CD4-positive, alpha-beta T cell (primary cell): Measurements from ENCODE around the gene ARHGAP6. TPM values are rescaled to one million over a fixed set of nuclear protein-coding genes. Genes with fewer than 3 reads are reported as not detected.

Experiments used
- ATAC-seq: fragments of 200-7000 bp; cut with Tn5 transposase; one replicate; pipeline ENCODE4 v1.10.0; 2022; ENCODE audit warnings: mild to moderate bottlenecking; ENCODE audit not compliant: poor library complexity
- CTCF ChIA-PET: fragments of 350-600 bp; sonication (Branson Sonifier 250); formaldehyde crosslinking; loops from one replicate; lab custom pipeline; 2021; ENCODE audit warnings: antibody characterized with exemption, inconsistent platforms; lab: Charles Lee
- POLR2A ChIA-PET: fragments of 350-600 bp; sonication (Branson Sonifier 250); formaldehyde crosslinking; loops from one replicate; lab custom pipeline; 2021; ENCODE audit warnings: antibody characterized with exemption, inconsistent platforms; lab: Charles Lee
- DNase-seq, 14 experiments: peaks; one replicate each; pipeline ENCODE4 v3.0.0-alpha.2; 2013 to 2020; ENCODE audit warnings: mixed read lengths in 2 of 14
- H3K27ac ChIP-seq, 2 donors: one replicate each; pipeline versions ENCODE4 v1.5.1 to v1.7.0; 2013; ENCODE audit warnings: low read length in 2 of 2, low read depth in 1 of 2, mild to moderate bottlenecking in 1 of 2
- H3K27me3 ChIP-seq, 2 experiments: 1 replicate in 1 of 2; 2 replicates in 1 of 2; pipeline versions ENCODE4 v1.6.1 to v1.7.0; 2013; ENCODE audit warnings: low read length in 2 of 2, control low read depth in 1 of 2, mild to moderate bottlenecking in 1 of 2, moderate library complexity in 1 of 2; ENCODE audit not compliant: insufficient read depth in 2 of 2, control insufficient read depth in 1 of 2
- H3K36me3 ChIP-seq: one replicate; pipeline ENCODE4 v1.6.1; 2013; ENCODE audit warnings: low read length, control low read depth; ENCODE audit not compliant: insufficient read depth
- H3K4me1 ChIP-seq: one replicate; pipeline ENCODE4 v1.6.1; 2013; ENCODE audit warnings: low read length, control low read depth; ENCODE audit not compliant: insufficient read depth
- H3K4me3 ChIP-seq: one replicate; pipeline ENCODE4 v1.5.1; 2013; ENCODE audit warnings: mild to moderate bottlenecking, low read length, moderate library complexity
- H3K9me3 ChIP-seq, 2 experiments: 1 replicate in 1 of 2; 2 replicates in 1 of 2; pipeline versions ENCODE4 v1.6.1 to v1.7.0; 2013; ENCODE audit warnings: low read length in 2 of 2, mild to moderate bottlenecking in 2 of 2, control low read depth in 1 of 2, moderate library complexity in 1 of 2; ENCODE audit not compliant: control insufficient read depth in 1 of 2, insufficient read depth in 1 of 2
- H3K27ac Mint-ChIP-seq: one replicate; pipeline ENCODE4 v1.8.0; 2020; ENCODE audit warnings: mixed read lengths
- H3K27me3 Mint-ChIP-seq: one replicate; pipeline ENCODE4 v1.8.0; 2021; ENCODE audit warnings: mixed read lengths
- H3K36me3 Mint-ChIP-seq: one replicate; pipeline ENCODE4 v1.8.0; 2021; ENCODE audit warnings: low read depth, mixed read lengths
- H3K4me1 Mint-ChIP-seq: one replicate; pipeline ENCODE4 v1.8.0; 2021; ENCODE audit warnings: low read depth, mixed read lengths
- H3K4me3 Mint-ChIP-seq: one replicate; pipeline ENCODE4 v1.8.0; 2020; ENCODE audit warnings: mild to moderate bottlenecking, mixed read lengths
- H3K9me3 Mint-ChIP-seq: one replicate; pipeline ENCODE4 v1.8.0; 2020; ENCODE audit warnings: mixed read lengths
- intact Hi-C, 2 experiments: fragments of 100-400 bp; cut with DNase I in 1 of 2; cut with micrococcal nuclease in 1 of 2; formaldehyde crosslinking; loops; one replicate each; pipeline versions ENCODE4 v1.15.1 to v1.9.0; 2023 to 2025; cut with DNase I, micrococcal nuclease
- total RNA-seq, 174 experiments: library from RNA in 2 of 174; stranded (reverse) in 2 of 174; gene quantifications; one replicate each; pipeline ENCODE4 v1.2.3 and lab custom pipeline; 2021 to 2026
- TF ChIP-seq, protein P1 (sequence below): fragments of 200-600 bp; IDR thresholded peaks from one replicate; pipeline ENCODE4 v1.8.0; 2022; ENCODE audit warnings: antibody characterized with exemption, mild to moderate bottlenecking

ARHGAP6 gene
- total RNA-seq, 2 experiments from 2014 or later: not detected

DNA sequence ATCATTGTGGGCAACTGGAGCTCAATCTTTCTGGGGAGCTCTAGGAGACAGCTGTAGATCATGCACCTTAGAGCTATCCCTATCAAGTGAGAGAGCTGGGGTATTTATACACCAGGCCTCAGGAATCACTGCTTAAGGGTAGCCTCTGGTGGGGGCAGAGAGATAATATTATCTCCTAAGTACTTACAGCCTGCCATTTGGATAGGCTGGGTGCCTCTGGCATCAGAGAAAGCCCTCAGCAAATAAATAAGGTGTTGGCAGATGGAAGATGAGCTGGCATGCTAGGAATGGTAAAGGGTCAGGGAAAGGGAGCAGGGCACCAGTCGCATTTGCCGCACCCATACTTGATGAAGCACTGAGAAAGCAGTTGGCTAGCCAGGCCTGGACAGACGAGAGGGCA, 478.7 kb downstream of the ARHGAP6 start:
- no peaks in the 10 kb centered on the region for H3K4me1 Mint-ChIP-seq
- no peak for ATAC-seq
- TF ChIP-seq, protein P1, sequence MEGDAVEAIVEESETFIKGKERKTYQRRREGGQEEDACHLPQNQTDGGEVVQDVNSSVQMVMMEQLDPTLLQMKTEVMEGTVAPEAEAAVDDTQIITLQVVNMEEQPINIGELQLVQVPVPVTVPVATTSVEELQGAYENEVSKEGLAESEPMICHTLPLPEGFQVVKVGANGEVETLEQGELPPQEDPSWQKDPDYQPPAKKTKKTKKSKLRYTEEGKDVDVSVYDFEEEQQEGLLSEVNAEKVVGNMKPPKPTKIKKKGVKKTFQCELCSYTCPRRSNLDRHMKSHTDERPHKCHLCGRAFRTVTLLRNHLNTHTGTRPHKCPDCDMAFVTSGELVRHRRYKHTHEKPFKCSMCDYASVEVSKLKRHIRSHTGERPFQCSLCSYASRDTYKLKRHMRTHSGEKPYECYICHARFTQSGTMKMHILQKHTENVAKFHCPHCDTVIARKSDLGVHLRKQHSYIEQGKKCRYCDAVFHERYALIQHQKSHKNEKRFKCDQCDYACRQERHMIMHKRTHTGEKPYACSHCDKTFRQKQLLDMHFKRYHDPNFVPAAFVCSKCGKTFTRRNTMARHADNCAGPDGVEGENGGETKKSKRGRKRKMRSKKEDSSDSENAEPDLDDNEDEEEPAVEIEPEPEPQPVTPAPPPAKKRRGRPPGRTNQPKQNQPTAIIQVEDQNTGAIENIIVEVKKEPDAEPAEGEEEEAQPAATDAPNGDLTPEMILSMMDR: no peak
- intact Hi-C loops: no loop called here
- no peaks in the 10 kb centered on the region for H3K9me3 ChIP-seq
- no peak overlapping the region for H3K27ac Mint-ChIP-seq
- POLR2A ChIA-PET: no interaction called here
- no peak overlapping the region for H3K4me3 Mint-ChIP-seq
- no peak overlapping the region for H3K27ac ChIP-seq
- no peaks in the 10 kb centered on the region for H3K4me1 ChIP-seq
- CTCF ChIA-PET: no interaction called here
- DNase-seq: no peak
- H3K4me3 ChIP-seq: no peak overlapping the region
- no peaks in the 10 kb centered on the region for H3K9me3 Mint-ChIP-seq
- no peaks in the 10 kb centered on the region for H3K36me3 Mint-ChIP-seq
- peaks cover 7% of the 10 kb centered on the region for H3K27me3 Mint-ChIP-seq
- peaks cover 0 to 3% of the 10 kb centered on the region in 2 experiments for H3K27me3 ChIP-seq
- H3K36me3 ChIP-seq: no peaks in the 10 kb centered on the region

DNA sequence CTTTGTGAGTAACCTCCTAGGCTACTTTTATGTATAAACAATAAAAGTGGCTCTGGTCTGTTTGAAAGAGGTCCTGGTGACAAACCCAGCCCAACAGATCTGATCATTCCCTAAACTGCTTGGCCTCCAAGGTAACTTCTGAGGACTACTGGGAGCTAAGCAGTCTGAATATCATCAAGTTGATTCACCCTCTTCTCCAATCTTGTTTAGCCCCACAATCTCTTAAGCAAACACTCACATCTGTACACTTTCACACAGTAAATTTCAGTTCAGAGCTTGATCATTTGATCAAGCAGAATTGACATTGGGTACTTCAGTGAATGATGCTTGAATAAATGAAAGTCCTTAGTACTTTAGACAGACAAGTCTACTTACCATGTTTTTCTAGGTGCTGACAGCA, 479.9 kb downstream of the ARHGAP6 start:
- H3K27ac ChIP-seq: no peak overlapping the region
- CTCF ChIA-PET: no interaction called here
- no peaks in the 10 kb centered on the region for H3K4me1 ChIP-seq
- DNase-seq (no peak), ATAC-seq (no peak)
- Mint-ChIP-seq H3K27me3 (peaks cover 7% of the 10 kb centered on the region), H3K9me3 (no peaks in the 10 kb centered on the region), H3K36me3 (no peaks in the 10 kb centered on the region), H3K4me1 (no peaks in the 10 kb centered on the region), H3K27ac (no peak overlapping the region), H3K4me3 (no peak overlapping the region)
- intact Hi-C loops: no loop called here
- H3K36me3 ChIP-seq: no peaks in the 10 kb centered on the region
- POLR2A ChIA-PET: no interaction called here
- peaks cover 0 to 3% of the 10 kb centered on the region in 2 experiments for H3K27me3 ChIP-seq
- TF ChIP-seq, protein P1: no peak
- no peak overlapping the region for H3K4me3 ChIP-seq
- no peaks in the 10 kb centered on the region for H3K9me3 ChIP-seq

DNA sequence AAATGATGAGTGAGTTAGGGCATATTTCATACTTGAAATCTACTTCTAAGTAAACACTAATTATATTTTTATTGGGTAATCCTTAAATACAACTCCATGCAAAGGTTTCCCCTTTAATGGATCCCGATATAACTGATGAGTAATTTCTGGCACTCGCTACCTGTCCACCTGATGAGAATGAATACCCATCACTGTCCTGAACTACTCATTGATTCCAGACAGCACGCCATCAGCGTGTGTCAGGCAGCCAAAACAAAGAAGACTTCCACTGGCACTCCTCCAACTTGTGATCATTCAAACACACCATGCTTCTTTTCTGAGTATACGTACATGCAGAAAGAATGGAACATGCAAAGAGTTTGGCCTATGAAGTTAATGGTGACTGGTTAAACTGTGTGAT, 485.1 kb downstream of the ARHGAP6 start:
- H3K27ac Mint-ChIP-seq: no peak overlapping the region
- no peaks in the 10 kb centered on the region for H3K27me3 ChIP-seq
- no peaks in the 10 kb centered on the region for H3K36me3 ChIP-seq
- ATAC-seq (no peak), DNase-seq (no peak)
- H3K27ac ChIP-seq: no peak overlapping the region
- H3K4me3 ChIP-seq: no peak overlapping the region
- ChIA-PET POLR2A (no interaction called here), CTCF (no interaction called here)
- TF ChIP-seq, protein P1: no peak
- no peaks in the 10 kb centered on the region for H3K4me1 ChIP-seq
- no peaks in the 10 kb centered on the region for H3K9me3 Mint-ChIP-seq
- H3K9me3 ChIP-seq: no peaks in the 10 kb centered on the region
- intact Hi-C loops: no loop called here
- H3K4me1 Mint-ChIP-seq: no peaks in the 10 kb centered on the region
- no peaks in the 10 kb centered on the region for H3K36me3 Mint-ChIP-seq
- no peak overlapping the region for H3K4me3 Mint-ChIP-seq
- H3K27me3 Mint-ChIP-seq: peaks cover 7% of the 10 kb centered on the region
